ENCODE results near the gene SF1. TPM values are rescaled to one million over a fixed set of nuclear protein-coding genes. Genes with fewer than 3 reads are reported as not detected.

The SF1 gene
- total RNA-seq, 1 donor from 2014 or later: 485 TPM

DNA sequence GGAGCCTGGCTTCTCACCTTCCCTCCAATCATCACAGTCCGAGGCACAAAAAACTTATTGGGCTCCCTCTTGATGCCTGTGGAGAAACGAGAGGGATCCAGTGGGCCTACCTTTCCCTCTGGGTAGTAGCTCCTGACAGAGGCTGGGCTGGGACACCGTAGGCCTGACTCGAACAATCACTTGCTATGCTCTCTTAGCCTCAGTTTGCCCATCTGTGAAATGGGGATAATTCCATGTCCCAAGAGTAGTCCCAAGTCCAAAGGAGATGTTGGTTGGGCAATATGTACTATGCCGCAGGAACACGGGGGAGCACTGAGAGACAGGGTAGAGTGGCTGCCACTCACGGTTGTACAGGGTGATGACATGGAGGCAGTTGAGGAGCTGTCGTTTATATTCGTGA lies 26.8 kb downstream of the SF1 start:
- intact Hi-C loops (cut with micrococcal nuclease): no loop called here

- intact Hi-C loops (cut with micrococcal nuclease): no loop called here
These were observed 27.2 kb downstream of the SF1 start for GRCh38 chr11:64751136-64751535.

DNA sequence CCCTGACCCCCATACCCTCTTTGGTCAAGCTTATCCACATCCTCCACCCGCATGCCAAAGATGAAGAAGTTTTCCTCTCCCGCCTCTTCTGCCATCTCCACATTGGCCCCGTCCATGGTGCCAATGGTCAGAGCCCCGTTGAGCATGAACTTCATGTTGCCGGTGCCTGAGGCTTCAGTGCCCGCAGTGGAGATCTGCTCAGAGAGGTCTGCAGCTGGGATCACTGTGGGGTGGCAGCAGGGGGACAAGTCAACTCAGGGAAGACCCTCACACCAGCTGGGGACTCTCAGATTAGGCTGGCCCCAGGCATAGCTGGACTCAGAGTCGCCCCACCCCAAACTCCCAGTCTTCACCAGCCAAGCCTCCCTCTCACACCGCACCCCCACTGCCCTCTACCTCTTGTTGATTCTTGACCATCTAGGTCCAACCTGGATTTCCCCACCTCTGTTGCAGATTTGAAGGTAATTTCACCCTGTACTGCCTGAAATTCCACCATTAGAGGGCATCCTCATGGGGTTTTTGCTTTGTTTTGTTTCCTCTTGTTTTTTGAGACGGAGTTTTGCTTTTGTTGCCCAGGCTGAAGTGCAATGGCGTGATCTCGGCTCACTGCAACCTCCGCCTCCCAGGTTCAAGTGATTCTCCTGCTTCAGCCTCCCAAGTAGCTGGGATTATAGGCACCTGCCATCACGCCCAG lies 27.8 kb downstream of the SF1 start:
- intact Hi-C loops (cut with micrococcal nuclease): no loop called here

DNA sequence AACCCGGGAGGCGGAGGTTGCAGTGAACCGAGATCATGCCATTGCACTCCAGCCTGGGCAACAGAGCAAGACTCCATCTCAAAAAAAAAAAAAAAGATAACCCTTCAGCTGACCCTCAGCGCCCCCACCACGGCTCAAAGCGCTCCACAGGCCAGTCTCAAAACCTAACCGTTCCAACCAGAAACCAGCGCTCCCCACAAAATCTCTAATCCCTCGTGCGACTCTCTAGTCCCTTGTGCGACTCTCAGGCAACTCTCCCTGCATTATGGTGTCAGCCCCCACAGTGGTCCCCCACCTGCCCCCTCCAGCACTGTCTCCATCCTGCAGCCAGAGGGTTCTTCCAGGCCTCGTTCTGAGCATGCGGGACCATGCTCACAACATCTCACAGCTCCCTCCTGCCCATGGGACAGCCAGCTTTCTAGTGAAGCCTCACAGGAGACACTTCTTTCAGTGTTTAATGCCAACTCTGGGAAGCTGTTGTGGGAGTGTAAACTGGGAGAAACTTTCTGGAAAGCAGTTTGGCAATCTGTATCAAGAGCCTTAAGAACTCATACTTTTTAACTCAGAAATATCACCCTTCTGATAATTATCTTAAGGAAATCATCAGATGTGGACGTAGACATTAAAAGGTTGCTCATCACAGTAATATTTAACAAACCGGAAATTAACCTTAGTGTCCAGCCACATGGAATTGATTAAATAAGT lies 30.2 kb downstream of the SF1 start:
- intact Hi-C loops (cut with micrococcal nuclease): no loop called here

- intact Hi-C loops (cut with micrococcal nuclease): no loop called here
These were observed 31.9 kb downstream of the SF1 start for GRCh38 chr11:64746486-64746885.

GRCh38 chr11:64745521-64746328 lies 32.6 kb downstream of the SF1 start:
- intact Hi-C loops (cut with micrococcal nuclease): loop anchor here (1.0 to 2.0 kb wide), 6 partner anchors 19 to 428 kb away; partner anchors contain the start of genes MAP4K2, MEN1, NRXN2 and TRMT112

GRCh38 chr11:64745189-64745520 lies 33.2 kb downstream of the SF1 start:
- intact Hi-C loops (cut with micrococcal nuclease): loop anchor here (1.0 to 2.0 kb wide), 6 partner anchors 19 to 428 kb away; partner anchors contain the start of genes MAP4K2, MEN1, NRXN2 and TRMT112

- intact Hi-C loops (cut with micrococcal nuclease): loop anchor here (1.0 to 2.0 kb wide), 7 partner anchors 20 to 427 kb away; partner anchors contain the start of genes MAP4K2, MEN1, NRXN2 and TRMT112
These were observed 33.7 kb downstream of the SF1 start for GRCh38 chr11:64744544-64745188.

DNA sequence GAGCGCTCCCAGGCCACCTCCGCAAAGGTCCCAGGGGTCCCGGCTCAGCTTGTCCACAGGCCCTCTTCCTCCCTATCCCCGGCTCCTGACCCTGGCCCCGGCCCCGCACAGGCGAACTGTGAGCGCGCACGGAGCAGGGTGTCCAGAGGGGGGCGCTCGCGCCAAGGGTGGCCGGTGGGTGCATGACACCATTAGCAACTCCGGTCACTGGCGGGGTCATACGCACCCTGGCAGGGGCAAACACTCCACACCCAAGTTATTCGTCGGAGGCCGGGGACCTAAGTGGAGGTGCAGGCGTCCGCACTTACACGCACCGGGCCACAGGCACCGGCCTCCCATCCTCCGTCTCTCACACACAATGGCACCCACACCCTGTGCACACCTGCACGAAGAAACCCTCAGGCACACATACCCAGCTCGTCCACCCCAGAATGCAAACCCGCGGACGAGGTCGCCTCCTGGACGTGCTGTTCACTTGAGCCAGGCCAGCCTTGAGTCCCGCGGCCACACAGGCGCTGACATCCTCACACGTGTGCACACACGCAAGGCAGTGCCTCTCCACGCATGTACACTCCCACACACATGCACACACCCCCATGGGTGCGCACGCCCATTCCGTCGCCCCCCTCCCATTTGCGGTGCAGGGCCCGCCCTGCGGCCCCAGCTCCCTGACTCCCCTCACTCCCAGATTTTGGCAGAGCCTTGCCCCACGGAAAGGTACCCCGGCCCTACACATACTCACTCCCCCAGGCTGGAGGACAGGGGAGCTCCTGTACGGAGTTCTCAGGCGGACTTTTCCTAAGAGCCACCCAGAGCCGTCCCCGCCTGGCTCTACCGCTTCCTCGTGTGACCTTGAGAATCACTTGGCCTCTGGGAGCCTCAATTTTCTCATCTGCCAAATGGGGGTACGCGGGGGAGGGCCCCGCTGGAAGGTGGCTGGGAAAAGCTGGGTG lies 34.5 kb downstream of the SF1 start, which contains the start of gene RASGRP2:
Gene RASGRP2, minus strand, starts transcription at position 552 of the 953 bp plus-strand sequence. CDS start 1,276 bp downstream, outside the sequence.
- intact Hi-C loops (cut with micrococcal nuclease): loop anchor here (1.0 to 2.0 kb wide), 6 partner anchors 23 to 173 kb away; partner anchors contain the start of genes ATG2A, MAP4K2 and MEN1

DNA sequence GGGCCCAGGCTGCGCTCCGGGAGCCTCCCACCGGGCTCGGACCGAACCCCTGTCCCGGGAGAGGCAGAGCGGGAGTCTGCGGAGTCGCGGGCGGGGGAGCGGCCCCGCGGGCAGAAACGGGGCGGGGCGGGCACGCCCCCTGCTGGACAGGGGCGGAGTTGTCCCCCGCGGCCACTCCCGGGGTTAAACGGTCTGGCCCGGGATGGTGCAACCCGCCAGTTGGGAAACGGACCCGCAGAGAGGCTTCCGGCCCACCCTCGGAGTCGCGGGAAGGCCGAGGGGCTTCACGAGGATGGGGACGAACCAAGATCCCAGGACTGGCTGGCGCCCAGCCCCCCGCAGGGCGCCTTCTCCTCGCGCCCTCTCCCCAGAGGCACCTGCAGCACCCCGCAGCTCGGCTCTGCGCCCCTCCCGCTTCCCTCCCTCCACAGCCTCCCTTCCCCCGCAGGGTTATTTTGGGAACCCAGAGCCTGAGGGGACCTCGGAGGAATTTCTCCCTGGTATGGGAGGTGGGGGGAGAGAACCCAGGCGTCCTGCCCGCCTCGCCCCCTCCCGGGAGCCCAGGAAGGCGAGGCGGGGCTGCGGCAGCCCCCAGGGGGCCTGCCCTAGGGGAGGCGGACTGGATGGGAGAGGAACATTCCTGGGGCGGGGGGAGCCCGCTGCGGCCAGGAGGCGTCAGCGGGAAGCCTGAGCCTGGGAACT lies 35.3 kb downstream of the SF1 start:
- intact Hi-C loops (cut with micrococcal nuclease): loop anchor here (1.0 to 2.0 kb wide), 3 partner anchors 24 to 174 kb away; partner anchors contain the start of gene ATG2A

- intact Hi-C loops (cut with micrococcal nuclease): loop anchor here (2.0 kb wide), 1 partner anchor 175 kb away; the partner anchor contains the start of gene ATG2A
These were observed 36.1 kb downstream of the SF1 start for GRCh38 chr11:64742087-64742888.

- intact Hi-C loops (cut with micrococcal nuclease): loop anchor here (2.0 kb wide), 1 partner anchor 175 kb away; the partner anchor contains the start of gene ATG2A
These were observed 36.8 kb downstream of the SF1 start for GRCh38 chr11:64741375-64742086.

GRCh38 chr11:64739871-64740270 lies 38.5 kb downstream of the SF1 start:
- intact Hi-C loops (cut with micrococcal nuclease): no loop called here

- intact Hi-C loops (cut with micrococcal nuclease): no loop called here
These were observed 41.7 kb downstream of the SF1 start for GRCh38 chr11:64736654-64737053.

GRCh38 chr11:64735725-64736259 lies 42.5 kb downstream of the SF1 start:
- intact Hi-C loops (cut with micrococcal nuclease): no loop called here

DNA sequence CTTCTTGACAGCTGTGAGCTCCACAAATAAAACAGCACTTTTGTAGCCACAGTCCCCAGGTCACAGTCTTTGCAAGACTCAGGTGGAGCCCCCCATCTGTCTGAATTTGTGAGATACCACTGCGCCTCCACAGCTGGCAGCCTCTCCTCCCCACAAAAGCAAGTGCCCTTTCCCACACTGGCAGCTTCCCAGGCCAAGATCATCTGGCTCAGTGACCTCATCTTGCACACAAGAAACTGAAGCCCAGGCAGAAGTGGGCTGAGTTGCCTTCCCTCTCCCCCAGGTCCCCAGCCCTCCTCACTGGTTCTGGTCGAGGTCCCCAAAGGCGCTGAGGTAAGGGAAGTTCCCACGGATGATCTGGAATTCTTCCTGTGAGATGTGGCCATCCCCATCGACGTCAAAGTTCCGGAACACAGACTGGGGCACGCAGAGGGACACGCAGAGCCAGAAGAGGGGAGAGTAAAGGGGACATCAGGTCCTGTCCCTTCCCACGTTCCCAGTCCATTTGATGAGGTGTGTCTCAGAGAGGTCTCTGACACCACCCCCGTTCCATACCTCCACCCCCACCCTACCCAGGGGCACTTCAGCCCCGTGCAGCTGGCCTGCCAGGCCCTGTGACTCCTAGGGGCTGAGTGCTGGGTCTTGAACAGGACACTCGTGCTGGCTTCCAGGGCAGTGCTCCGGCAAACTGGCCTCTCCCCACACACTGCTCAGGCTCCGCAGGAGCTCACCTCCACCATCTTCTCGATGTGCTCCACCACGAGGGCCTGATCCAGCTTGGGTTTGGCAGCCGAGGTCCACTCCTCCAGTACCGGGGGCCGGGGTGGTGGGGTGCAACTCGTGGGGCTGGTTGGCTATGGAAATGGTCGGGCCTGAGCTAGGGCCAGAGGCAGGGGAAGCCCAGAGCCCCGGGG lies 43.3 kb downstream of the SF1 start:
- intact Hi-C loops (cut with micrococcal nuclease): no loop called here

Data from T-helper 1 cell treated with Interleukin-12 subunit alpha and Interleukin-12 subunit beta and Interleukin-4 antibody, amounts not matched to agents 30 ng/mL and 1 ng/mL, for 36 hours (primary cell).